PFSK-1 (cell line): Measurements from ENCODE around the gene EPHB6.

Source experiments
- FOXP2 ChIP-seq: optimal IDR thresholded peaks from 2 replicates; pipeline ENCODE3; 2011; ENCODE audit warnings: borderline replicate concordance, control low read depth, inconsistent platforms; ENCODE audit not compliant: insufficient read depth; ENCODE audit errors: extremely low read length, extremely low read depth
- POLR2AphosphoS5 ChIP-seq: IDR thresholded peaks from 2 replicates; pipeline ENCODE4 v1.6.1; 2012; ENCODE audit warnings: low read depth, mild to moderate bottlenecking, control low read depth, low read length, moderate library complexity
- REST ChIP-seq, 2 experiments: IDR thresholded peaks; 2 replicates each; pipeline versions ENCODE4 v1.6.1 to v1.8.0; 2011 to 2012; ENCODE audit warnings: low read depth in 2 of 2, low read length in 2 of 2, control low read depth in 1 of 2, inconsistent platforms in 1 of 2, mild to moderate bottlenecking in 1 of 2, moderate library complexity in 1 of 2; ENCODE audit not compliant: insufficient read depth in 1 of 2
- SIN3A ChIP-seq: IDR thresholded peaks from 2 replicates; pipeline ENCODE4 v1.6.1; 2012; ENCODE audit warnings: mild to moderate bottlenecking, low read length, moderate library complexity, borderline replicate concordance; ENCODE audit not compliant: insufficient read depth
- TAF1 ChIP-seq: IDR thresholded peaks from 2 replicates; pipeline ENCODE4 v1.6.1; 2012; ENCODE audit warnings: low read length, control low read depth, borderline replicate concordance; ENCODE audit not compliant: insufficient read depth

EPHB6 gene

GRCh38 chr7:142807855-142808460, 46.9 kb upstream of the EPHB6 start:
- TF ChIP-seq POLR2AphosphoS5 (no peak), FOXP2 (no peak), REST (IDR thresholded peaks at IDR 0.05; ENCODE audit: insufficient read depth in 1 of 2, low read depth in 2 of 2, low read length in 2 of 2) (no peak), TAF1 (no peak), SIN3A (no peak)

GRCh38 chr7:142808461-142808801, 46.4 kb upstream of the EPHB6 start:
- TF ChIP-seq TAF1 (no peak), SIN3A (no peak), REST (IDR thresholded peaks at IDR 0.05; ENCODE audit: insufficient read depth in 1 of 2, low read depth in 2 of 2, low read length in 2 of 2) (no peak), FOXP2 (no peak), POLR2AphosphoS5 (no peak)

- TF ChIP-seq REST (IDR thresholded peaks at IDR 0.05; ENCODE audit: insufficient read depth in 1 of 2, low read depth in 2 of 2, low read length in 2 of 2): no peak
- no peak for TF ChIP-seq POLR2AphosphoS5
- TF ChIP-seq SIN3A: no peak
- TF ChIP-seq FOXP2: no peak
- TF ChIP-seq TAF1: no peak
Measured at GRCh38 chr7:142808802-142809583, 45.9 kb upstream of the EPHB6 start.

GRCh38 chr7:142809671-142810070, 45.2 kb upstream of the EPHB6 start:
- no peak for TF ChIP-seq FOXP2
- no peak for TF ChIP-seq TAF1
- TF ChIP-seq REST (IDR thresholded peaks at IDR 0.05; ENCODE audit: insufficient read depth in 1 of 2, low read depth in 2 of 2, low read length in 2 of 2): no peak
- no peak for TF ChIP-seq SIN3A
- TF ChIP-seq POLR2AphosphoS5: no peak
